Activated CD8-positive, alpha-beta T cell treated with anti-CD3 and anti-CD28 coated beads for 36 hours (primary cell): ENCODE measurements around the gene C1QC. TPM values are rescaled to one million over a fixed set of nuclear protein-coding genes. Genes with fewer than 3 reads are reported as not detected.

Source experiments
- ATAC-seq: fragments of 200-7000 bp; cut with Tn5 transposase; one replicate; pipeline ENCODE4 v1.10.0; 2021; ENCODE audit warnings: mild to moderate bottlenecking, moderate library complexity
- CTCF ChIA-PET: fragments of 350-600 bp; sonication (Branson Sonifier 250); formaldehyde crosslinking; loops from one replicate; lab custom pipeline; 2021; ENCODE audit warnings: antibody characterized with exemption; lab: Charles Lee
- POLR2A ChIA-PET: fragments of 350-600 bp; sonication (Branson Sonifier 250); formaldehyde crosslinking; loops from one replicate; lab custom pipeline; 2021; ENCODE audit warnings: antibody characterized with exemption; lab: Charles Lee
- DNase-seq: peaks from one replicate; pipeline ENCODE4 v3.0.0-alpha.2; 2020
- H3K27ac Mint-ChIP-seq: one replicate; pipeline ENCODE4 v1.8.0; 2021; ENCODE audit warnings: mild to moderate bottlenecking, mixed read lengths
- H3K27me3 Mint-ChIP-seq: one replicate; pipeline ENCODE4 v1.8.0; 2021; ENCODE audit warnings: mixed read lengths
- H3K36me3 Mint-ChIP-seq: one replicate; pipeline ENCODE4 v1.8.0; 2021; ENCODE audit warnings: low read depth, mixed read lengths
- H3K4me1 Mint-ChIP-seq: one replicate; pipeline ENCODE4 v1.8.0; 2021; ENCODE audit warnings: low read depth, mixed read lengths
- H3K4me3 Mint-ChIP-seq: one replicate; pipeline ENCODE4 v1.8.0; 2021; ENCODE audit warnings: mild to moderate bottlenecking, moderate library complexity, mixed read lengths
- H3K9me3 Mint-ChIP-seq: one replicate; pipeline ENCODE4 v1.8.0; 2021; ENCODE audit warnings: mixed read lengths
- CTCF ChIP-seq: fragments of 200-600 bp; IDR thresholded peaks from one replicate; pipeline ENCODE4 v1.8.0; 2022; ENCODE audit warnings: antibody characterized with exemption, mild to moderate bottlenecking
- intact Hi-C: fragments of 100-400 bp; cut with micrococcal nuclease; formaldehyde crosslinking; loops from one replicate; pipeline ENCODE4 v1.10.0; 2022
- total RNA-seq, 2 experiments: library from RNA; stranded (reverse); gene quantifications; one replicate each; pipeline ENCODE4 v1.2.3, GENCODE V29; 2021

Gene C1QC
- total RNA-seq, 2 experiments from 2014 or later, result not detected

- H3K36me3 Mint-ChIP-seq, result no peaks in the 10 kb centered on the region
- ChIA-PET POLR2A (no interaction called here), CTCF (interaction anchor here (0.9 kb wide), 1 partner anchor 312 kb away, joined by 4 read pairs; no protein-coding TSS in a partner anchor)
- peaks cover under 1% of the 10 kb centered on the region for H3K27me3 Mint-ChIP-seq
- intact Hi-C loops, result no loop called here
- no peak overlapping the region for H3K27ac Mint-ChIP-seq
- H3K4me1 Mint-ChIP-seq, result no peaks in the 10 kb centered on the region
- no peak overlapping the region for H3K4me3 Mint-ChIP-seq
- no peak for DNase-seq
- no peaks in the 10 kb centered on the region for H3K9me3 Mint-ChIP-seq
- no peak for TF ChIP-seq CTCF
- ATAC-seq, result no peak
Observed at GRCh38 chr1:22651941-22652856, 8.8 kb downstream of the C1QC start.

DNA sequence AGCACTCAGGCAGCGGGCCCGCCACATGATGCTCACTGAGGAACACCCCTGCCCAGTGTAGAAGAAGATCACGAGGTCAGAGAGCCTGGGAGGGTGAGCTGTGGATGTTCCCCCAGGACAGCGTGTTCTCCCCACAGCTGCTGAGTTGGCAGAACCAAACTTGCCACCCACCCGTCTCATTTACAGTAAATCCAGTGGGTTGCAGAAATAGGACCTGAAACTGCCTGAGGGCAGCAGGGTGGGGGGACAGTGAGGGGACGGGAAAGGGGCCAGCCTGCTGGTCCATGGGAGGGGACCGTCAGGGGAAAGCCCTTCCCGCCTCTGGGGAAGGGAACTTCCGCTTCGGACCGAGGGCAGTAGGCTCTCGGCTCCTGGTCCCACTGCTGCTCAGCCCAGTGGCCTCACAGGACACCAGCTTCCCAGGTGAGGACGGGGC is 9.5 kb downstream of the C1QC start, which contains the start of gene C1QB:
Gene C1QB (plus strand): TSS at position 356 of the 436 bp plus-strand sequence. CDS start 6,227 bp downstream, outside the sequence.
- H3K27ac Mint-ChIP-seq, result no peak within 1 kb of the TSS
- POLR2A ChIA-PET, result no interaction called here
- peaks cover 1% of the 10 kb centered on the region for H3K27me3 Mint-ChIP-seq
- CTCF ChIA-PET, result no interaction called here
- intact Hi-C loops, result no loop called here
- H3K9me3 Mint-ChIP-seq, result no peaks in the 10 kb centered on the region
- H3K36me3 Mint-ChIP-seq, result no peaks in the 10 kb centered on the region
- DNase-seq (no peak), ATAC-seq (no peak)
- no peak within 1 kb of the TSS for H3K4me3 Mint-ChIP-seq
- no peak for TF ChIP-seq CTCF
- no peaks in the 10 kb centered on the region for H3K4me1 Mint-ChIP-seq

GRCh38 chr1:22654692-22655091 is 11.3 kb downstream of the C1QC start:
- Mint-ChIP-seq H3K27ac (no peak overlapping the region), H3K27me3 (peaks cover 1% of the 10 kb centered on the region), H3K9me3 (no peaks in the 10 kb centered on the region), H3K4me3 (no peak overlapping the region), H3K4me1 (no peaks in the 10 kb centered on the region), H3K36me3 (no peaks in the 10 kb centered on the region)
- intact Hi-C loops, result no loop called here
- DNase-seq, result no peak
- ChIA-PET POLR2A (no interaction called here), CTCF (no interaction called here)
- no peak for TF ChIP-seq CTCF
- ATAC-seq, result no peak

DNA sequence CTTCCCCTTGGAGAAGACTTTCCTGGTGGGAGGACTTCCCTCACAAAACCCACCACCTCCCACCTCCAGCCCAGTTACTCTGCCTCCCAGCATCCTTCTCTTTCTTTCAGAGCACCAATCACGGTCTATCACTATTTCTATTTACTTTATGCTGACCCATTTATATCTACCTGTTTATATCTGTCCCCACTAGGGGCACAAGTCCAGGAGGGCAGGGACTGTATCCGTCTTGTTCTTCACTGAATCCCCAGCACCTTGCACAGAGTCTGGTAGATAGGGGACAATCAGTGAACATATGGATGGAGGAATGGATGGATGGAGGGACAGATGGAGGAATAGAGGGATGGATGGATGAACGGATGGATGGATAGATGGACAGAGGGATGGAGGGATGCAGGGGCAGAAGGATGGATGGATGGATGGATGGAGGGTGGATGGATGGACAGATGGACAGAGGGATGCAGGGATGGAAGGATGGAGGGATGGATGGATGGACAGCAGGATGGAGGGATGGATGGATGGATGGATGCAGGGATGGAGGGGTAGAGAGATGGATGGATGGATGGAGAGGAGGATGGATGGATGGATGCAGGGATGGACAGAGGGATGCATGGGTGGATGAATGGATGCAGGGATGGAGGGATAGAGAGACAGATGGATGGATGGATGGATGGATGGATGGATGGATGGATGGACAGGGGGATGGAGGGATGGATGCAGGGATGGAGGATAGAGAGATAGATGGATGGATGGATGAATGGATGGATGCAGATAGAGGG is 15.1 kb downstream of the C1QC start:
- ChIA-PET CTCF (no interaction called here), POLR2A (no interaction called here)
- Mint-ChIP-seq H3K27me3 (peaks cover 3% of the 10 kb centered on the region), H3K27ac (no peak overlapping the region), H3K4me1 (no peaks in the 10 kb centered on the region), H3K36me3 (no peaks in the 10 kb centered on the region), H3K4me3 (no peak overlapping the region), H3K9me3 (no peaks in the 10 kb centered on the region)
- TF ChIP-seq CTCF, result no peak
- intact Hi-C loops, result no loop called here
- DNase-seq (no peak), ATAC-seq (no peak)
